ENCODE measurements around the gene KIN. TPM values are rescaled to one million over a fixed set of nuclear protein-coding genes. Genes with fewer than 3 reads are reported as not detected.
A peak's percentile ranks its signal among the peaks of the same experiment; 100 is the strongest.

Gene KIN
- total RNA-seq, 1 experiment from 2014 or later, result 13.0 TPM

DNA sequence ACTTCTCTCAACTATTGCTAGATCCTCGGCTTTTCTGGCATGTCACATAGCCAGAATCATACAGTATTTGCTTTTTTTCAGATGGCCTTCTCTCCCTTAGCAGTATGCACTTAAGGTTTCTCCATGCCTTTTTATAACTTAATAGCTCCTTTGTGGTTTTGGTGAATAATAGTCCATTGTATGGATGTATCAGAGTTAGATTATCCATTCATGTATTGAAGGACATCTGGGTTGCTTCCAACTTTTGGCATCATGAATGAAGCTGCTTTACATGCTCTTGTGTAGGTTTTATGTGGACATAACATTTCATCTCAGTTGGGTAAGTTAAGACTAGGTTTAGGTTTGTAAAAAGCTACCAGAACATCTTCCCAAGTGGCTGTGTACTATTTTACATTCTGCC is 4.7 kb upstream of the KIN start:
- no peaks in the 10 kb centered on the region for H3K9me3 Mint-ChIP-seq (ENCODE audit: unreplicated experiment)
- H3K27me3 Mint-ChIP-seq (ENCODE audit: insufficient read depth, unreplicated experiment), result no peaks in the 10 kb centered on the region
- peaks cover 48% of the 10 kb centered on the region for H3K4me1 Mint-ChIP-seq (ENCODE audit: insufficient read depth, unreplicated experiment)
- no peak for DNase-seq (ENCODE audit: unreplicated experiment)
- POLR2A ChIA-PET, result interaction anchor here (1.6 to 2.4 kb wide), 2 partner anchors 16 to 26 kb away, joined by 9 to 17 read pairs; partner anchors contain the start of gene TAF3
- peak overlapping the region; percentile 52 for H3K27ac Mint-ChIP-seq (ENCODE audit: low read depth, unreplicated experiment)
- intact Hi-C loops (cut with micrococcal nuclease), result no loop called here
- BruUV-seq (replicated peaks), result no TSS peak
- H3K36me3 Mint-ChIP-seq (ENCODE audit: insufficient read depth, unreplicated experiment), result peaks cover 46% of the 10 kb centered on the region
- TF ChIP-seq CTCF (IDR thresholded peaks at IDR 0.05; ENCODE audit: unreplicated experiment), result no peak
- CTCF ChIA-PET, result interaction anchor here (0.8 to 1.4 kb wide), 3 partner anchors 23 to 1512 kb away, joined by 3 to 4 read pairs (median 3); no protein-coding TSS in a partner anchor
- no peak overlapping the region for H3K4me3 Mint-ChIP-seq (ENCODE audit: unreplicated experiment)

- H3K4me1 Mint-ChIP-seq (ENCODE audit: insufficient read depth, unreplicated experiment), result peaks cover 33% of the 10 kb centered on the region
Observed at GRCh38 chr10:7789390-7789789, 1.6 kb upstream of the KIN start.

GRCh38 chr10:7788639-7789286 is 970 bp upstream of the KIN start:
- ChIA-PET POLR2A (interaction anchor here (0.5 to 3.5 kb wide), 31 partner anchors 9 to 1467 kb away, joined by 3 to 129 read pairs (median 3); partner anchors contain the start of gene TAF3), CTCF (interaction anchor here (0.7 to 1.2 kb wide), 4 partner anchors 28 to 330 kb away, joined by 3 read pairs; no protein-coding TSS in a partner anchor)
- H3K27ac Mint-ChIP-seq (ENCODE audit: low read depth, unreplicated experiment), result no peak overlapping the region
- peaks cover 29% of the 10 kb centered on the region for H3K36me3 Mint-ChIP-seq (ENCODE audit: insufficient read depth, unreplicated experiment)
- no peak overlapping the region for H3K4me3 Mint-ChIP-seq (ENCODE audit: unreplicated experiment)
- peaks cover 37% of the 10 kb centered on the region for H3K4me1 Mint-ChIP-seq (ENCODE audit: insufficient read depth, unreplicated experiment)
- intact Hi-C loops (cut with micrococcal nuclease), result loop anchor here (1.0 kb wide), 1 partner anchor 30 kb away; the partner anchor contains the start of gene TAF3
- peak; percentile 65 for DNase-seq (ENCODE audit: unreplicated experiment)
- no peak for TF ChIP-seq CTCF (IDR thresholded peaks at IDR 0.05; ENCODE audit: unreplicated experiment)
- no peaks in the 10 kb centered on the region for H3K9me3 Mint-ChIP-seq (ENCODE audit: unreplicated experiment)
- TSS peak; percentile 37 for BruUV-seq (replicated peaks)
- no peaks in the 10 kb centered on the region for H3K27me3 Mint-ChIP-seq (ENCODE audit: insufficient read depth, unreplicated experiment)

More at GRCh38 chr10:7789390-7789789, 1.6 kb upstream of the KIN start:
- CTCF ChIA-PET, result interaction anchor here (0.5 to 1.2 kb wide), 4 partner anchors 29 to 177 kb away, joined by 3 read pairs; partner anchors contain the start of gene TAF3
- no peak for TF ChIP-seq CTCF (IDR thresholded peaks at IDR 0.05; ENCODE audit: unreplicated experiment)
- Mint-ChIP-seq H3K27ac (ENCODE audit: low read depth, unreplicated experiment) (no peak overlapping the region), H3K36me3 (ENCODE audit: insufficient read depth, unreplicated experiment) (peaks cover 29% of the 10 kb centered on the region), H3K9me3 (ENCODE audit: unreplicated experiment) (no peaks in the 10 kb centered on the region), H3K27me3 (ENCODE audit: insufficient read depth, unreplicated experiment) (no peaks in the 10 kb centered on the region), H3K4me3 (ENCODE audit: unreplicated experiment) (no peak overlapping the region)
- peak; percentile 23 for DNase-seq (ENCODE audit: unreplicated experiment)
- no TSS peak for BruUV-seq (replicated peaks)
- intact Hi-C loops (cut with micrococcal nuclease), result no loop called here
- POLR2A ChIA-PET, result interaction anchor here (0.6 to 3.5 kb wide), 10 partner anchors 9 to 1365 kb away, joined by 3 to 129 read pairs (median 16); partner anchors contain the start of gene TAF3

GRCh38 chr10:7787150-7787856 is 490 bp downstream of the KIN start:
- TF ChIP-seq CTCF (IDR thresholded peaks at IDR 0.05; ENCODE audit: unreplicated experiment), result no peak
- intact Hi-C loops (cut with micrococcal nuclease), result no loop called here
- no peak overlapping the region for H3K27ac Mint-ChIP-seq (ENCODE audit: low read depth, unreplicated experiment)
- ChIA-PET POLR2A (interaction anchor here (0.6 to 3.5 kb wide), 33 partner anchors 8 to 1836 kb away, joined by 3 to 129 read pairs (median 4); partner anchors contain the start of gene TAF3), CTCF (interaction anchor here (1.1 to 1.4 kb wide), 3 partner anchors 30 to 262 kb away, joined by 3 to 11 read pairs (median 7); no protein-coding TSS in a partner anchor)
- DNase-seq (ENCODE audit: unreplicated experiment), result peak; percentile 18
- no peaks in the 10 kb centered on the region for H3K9me3 Mint-ChIP-seq (ENCODE audit: unreplicated experiment)
- no peaks in the 10 kb centered on the region for H3K27me3 Mint-ChIP-seq (ENCODE audit: insufficient read depth, unreplicated experiment)
- H3K36me3 Mint-ChIP-seq (ENCODE audit: insufficient read depth, unreplicated experiment), result peaks cover 30% of the 10 kb centered on the region
- H3K4me1 Mint-ChIP-seq (ENCODE audit: insufficient read depth, unreplicated experiment), result peaks cover 37% of the 10 kb centered on the region
- H3K4me3 Mint-ChIP-seq (ENCODE audit: unreplicated experiment), result no peak overlapping the region
- TSS peak; percentile 59 for BruUV-seq (replicated peaks)

Data from MCF 10A (cell line).